A549 (cell line): ENCODE results near the gene PSMA7. TPM values are rescaled to one million over a fixed set of nuclear protein-coding genes. Genes with fewer than 3 reads are reported as not detected.

Source experiments
- ATAC-seq, 2 experiments: fragments of 200-7000 bp in 1 of 2; fragments of >200 bp in 1 of 2; cut with Nextera tagmentation in 1 of 2; cut with Tn5 transposase in 1 of 2; 3 replicates each; pipeline versions ENCODE4 v1.8.0 to v1.9.1; 2018 to 2020; ENCODE audit warnings: mild to moderate bottlenecking in 1 of 2, moderate library complexity in 1 of 2
- CTCF ChIA-PET: fragments of 300-600 bp; sonication (Branson Sonifier 250); formaldehyde crosslinking; extraction: SDS; loops from one replicate; lab custom pipeline; 2021; ENCODE audit warnings: antibody characterized with exemption, inconsistent platforms; lab: Yijun Ruan, JAX
- POLR2A ChIA-PET: fragments of 350-600 bp; formaldehyde crosslinking; extraction: SDS; loops from one replicate; lab custom pipeline; 2021; ENCODE audit warnings: antibody characterized with exemption, inconsistent platforms; lab: Yijun Ruan, JAX
- DNase-seq, 2 experiments: peaks; one replicate each; pipeline versions ENCODE4 v3.0.0 to v3.0.0-alpha.2; 2011 to 2016; ENCODE audit warnings: low read depth in 1 of 2, low spot score in 1 of 2
- FAIRE-seq: peaks from 2 replicates; lab custom pipeline; 2011; peaks lifted over from hg19 to GRCh38; lab: Jason Lieb, UNC
- H3K27ac ChIP-seq, 2 experiments: fragments of >200 bp; sonication (Bioruptor Twin); formaldehyde crosslinking; 3 replicates each; pipeline ENCODE4 v1.5.1; 2016 to 2017
- H3K4me1 ChIP-seq: fragments of >200 bp; sonication (Bioruptor Twin); formaldehyde crosslinking; 3 replicates; pipeline ENCODE4 v1.6.1; 2016
- H3K4me2 ChIP-seq: fragments of >200 bp; sonication (Bioruptor Twin); formaldehyde crosslinking; 3 replicates; pipeline ENCODE4 v1.6.1; 2016
- H3K4me3 ChIP-seq: fragments of >200 bp; sonication (Bioruptor Twin); formaldehyde crosslinking; 3 replicates; pipeline ENCODE4 v1.5.1; 2016
- H3K9me3 ChIP-seq: fragments of >200 bp; sonication (Bioruptor Twin); formaldehyde crosslinking; 3 replicates; pipeline ENCODE4 v1.6.1; 2016
- BCL3 ChIP-seq: fragments of >200 bp; sonication (Bioruptor Twin); formaldehyde crosslinking; IDR thresholded peaks from 3 replicates; pipeline ENCODE4 v1.6.1; 2016
- CBX2 ChIP-seq: fragments of 200-600 bp; sonication (generic); IDR thresholded peaks from 2 replicates; pipeline ENCODE4 v1.6.1; 2016; ENCODE audit warnings: low read depth, mild to moderate bottlenecking, borderline replicate concordance
- CBX8 ChIP-seq: fragments of 200-600 bp; sonication (generic); IDR thresholded peaks from 2 replicates; pipeline ENCODE4 v1.6.1; 2016
- FOSL2 ChIP-seq, 2 experiments: fragments of 450-650 bp in 1 of 2; fragments of >200 bp in 1 of 2; sonication (Bioruptor Twin) in 1 of 2; formaldehyde crosslinking; IDR thresholded peaks; 2 replicates each; pipeline versions ENCODE4 v1.5.0 to v1.6.1; 2016 to 2020; ENCODE audit warnings: mild to moderate bottlenecking in 1 of 2, moderate library complexity in 1 of 2
- FOXS1 ChIP-seq: fragments of 250-450 bp; sonication (Bioruptor Pico); IDR thresholded peaks from 2 replicates; pipeline ENCODE4 v1.5.0; 2020; ENCODE audit warnings: mild to moderate bottlenecking, moderate library complexity
- GATA3 ChIP-seq: IDR thresholded peaks from 2 replicates; pipeline ENCODE4 v1.6.1; 2012; ENCODE audit warnings: borderline replicate concordance
- HES2 ChIP-seq: fragments of >200 bp; sonication (Bioruptor Twin); formaldehyde crosslinking; IDR thresholded peaks from 2 replicates; pipeline ENCODE4 v1.6.1; 2016
- HEYL ChIP-seq: fragments of 250-450 bp; sonication (Bioruptor Pico); IDR thresholded peaks from 2 replicates; pipeline ENCODE4 v1.8.0; 2021; ENCODE audit warnings: mild to moderate bottlenecking, moderate library complexity
- HOXA7 ChIP-seq: fragments of 250-450 bp; sonication (Bioruptor Pico); IDR thresholded peaks from 2 replicates; pipeline ENCODE4 v1.5.0; 2020; ENCODE audit warnings: mild to moderate bottlenecking, moderate library complexity
- HOXB5 ChIP-seq: fragments of 250-450 bp; sonication (Bioruptor Pico); IDR thresholded peaks from 2 replicates; pipeline ENCODE4 v1.5.0; 2020; ENCODE audit warnings: mild to moderate bottlenecking, moderate library complexity
- KDM1A ChIP-seq: fragments of 200-600 bp; sonication (generic); IDR thresholded peaks from 2 replicates; pipeline ENCODE4 v1.6.1; 2016; ENCODE audit warnings: low read depth, mild to moderate bottlenecking
- MAX ChIP-seq: IDR thresholded peaks from 2 replicates; pipeline ENCODE4 v1.6.1; 2012
- MAZ ChIP-seq: fragments of 150-350 bp; IDR thresholded peaks from 2 replicates; pipeline ENCODE4 v1.6.1; 2014; ENCODE audit warnings: antibody characterized with exemption, low read depth, low read length, borderline replicate concordance
- NFE2L2 ChIP-seq: fragments of 150-350 bp; conservative IDR thresholded peaks from 2 replicates; pipeline ENCODE4 v1.6.1; 2014; ENCODE audit warnings: low read length
- NPAS2 ChIP-seq: fragments of 250-450 bp; sonication (Bioruptor Pico); IDR thresholded peaks from 2 replicates; pipeline ENCODE4 v1.8.0; 2022; ENCODE audit warnings: mild to moderate bottlenecking, moderate library complexity, borderline replicate concordance
- PHF8 ChIP-seq: fragments of 200-600 bp; sonication (generic); IDR thresholded peaks from 2 replicates; pipeline ENCODE4 v1.6.1; 2016; ENCODE audit warnings: low read depth, mild to moderate bottlenecking, antibody characterized with exemption, moderate library complexity, borderline replicate concordance
- RAD21 ChIP-seq, 2 experiments: fragments of >200 bp in 1 of 2; sonication (Bioruptor Twin) in 1 of 2; formaldehyde crosslinking in 1 of 2; IDR thresholded peaks in 1 of 2; conservative IDR thresholded peaks in 1 of 2; 2 replicates in 1 of 2; 3 replicates in 1 of 2; pipeline ENCODE4 v1.6.1; 2012 to 2018; ENCODE audit warnings: inconsistent platforms in 1 of 2
- RARB ChIP-seq: fragments of 250-450 bp; sonication (Bioruptor Pico); IDR thresholded peaks from 2 replicates; pipeline ENCODE4 v1.8.0; 2021; ENCODE audit warnings: mild to moderate bottlenecking, moderate library complexity
- REST ChIP-seq: fragments of 200-600 bp; sonication (generic); IDR thresholded peaks from 2 replicates; pipeline ENCODE4 v1.6.1; 2016; ENCODE audit warnings: antibody characterized with exemption, mild to moderate bottlenecking, moderate library complexity
- RFX5 ChIP-seq: fragments of 450-650 bp; IDR thresholded peaks from 2 replicates; pipeline ENCODE4 v1.7.1; 2014; ENCODE audit warnings: antibody characterized with exemption, mild to moderate bottlenecking, moderate library complexity
- RNF2 ChIP-seq: fragments of 200-600 bp; sonication (generic); IDR thresholded peaks from 2 replicates; pipeline ENCODE4 v1.6.1; 2016; ENCODE audit warnings: low read depth, mild to moderate bottlenecking, antibody characterized with exemption, moderate library complexity, borderline replicate concordance
- TFCP2L1 ChIP-seq: fragments of 250-450 bp; sonication (Bioruptor Pico); IDR thresholded peaks from 2 replicates; pipeline ENCODE4 v1.5.0; 2021; ENCODE audit warnings: mild to moderate bottlenecking
- USF2 ChIP-seq: fragments of 450-650 bp; IDR thresholded peaks from 2 replicates; pipeline ENCODE4 v1.6.1; 2014; ENCODE audit warnings: antibody characterized with exemption
- ZC3H11A ChIP-seq: fragments of 450-650 bp; IDR thresholded peaks from 2 replicates; pipeline ENCODE4 v1.6.1; 2014; ENCODE audit warnings: antibody characterized with exemption, mild to moderate bottlenecking
- WGBS: methylation state at CpG from one replicate; pipeline ENCODE4 v1.1.6; 2017; ENCODE audit errors: missing lambda C conversion rate; 5-methylcytosine and 5-hydroxymethylcytosine counted together
- polyA plus RNA-seq, 4 experiments: library from polyadenylated mRNA; depleted of rRNA in 3 of 4; stranded (reverse); fragments of >200 nt; fragmentation: RNase III in 1 of 4; extraction: RNeasy Plus Mini Kit Qiagen cat#74134 plus additional on column Dnase treatment in 1 of 4; gene quantifications; 2 replicates in 3 of 4; 3 replicates in 1 of 4; pipeline ENCODE4 v1.2.3, GENCODE V29; 2011 to 2017
- TF ChIP-seq, protein P1 (sequence below): fragments of 250-450 bp; sonication (Bioruptor Pico); IDR thresholded peaks from 2 replicates; pipeline ENCODE4 v1.5.0; 2020; ENCODE audit warnings: low read depth, mild to moderate bottlenecking, moderate library complexity

Gene PSMA7
- polyA plus RNA-seq, 2 of the 4 experiments (the other 2 are of a cell fraction), result 511 to 562 TPM

- ChIA-PET CTCF (interaction anchor here (1.2 kb wide), 1 partner anchor 159 kb away, joined by 4 read pairs; no protein-coding TSS in a partner anchor), POLR2A (no interaction called here)
- TF ChIP-seq ZC3H11A (no peak), REST (no peak), RARB (no peak), RAD21 (conservative IDR thresholded peaks at IDR 0.05 in 1 of 2, IDR thresholded peaks at IDR 0.05 in 1 of 2) (no peak), PHF8 (no peak), HOXB5 (no peak), TFCP2L1 (CRISPR knock-in tag) (no peak), BCL3 (no peak), MAZ (no peak), NFE2L2 (no peak), RNF2 (no peak), NPAS2 (no peak), HEYL (CRISPR knock-in tag) (no peak), HOXA7 (CRISPR knock-in tag) (no peak), MAX (no peak), KDM1A (no peak)
- TF ChIP-seq, protein P1, sequence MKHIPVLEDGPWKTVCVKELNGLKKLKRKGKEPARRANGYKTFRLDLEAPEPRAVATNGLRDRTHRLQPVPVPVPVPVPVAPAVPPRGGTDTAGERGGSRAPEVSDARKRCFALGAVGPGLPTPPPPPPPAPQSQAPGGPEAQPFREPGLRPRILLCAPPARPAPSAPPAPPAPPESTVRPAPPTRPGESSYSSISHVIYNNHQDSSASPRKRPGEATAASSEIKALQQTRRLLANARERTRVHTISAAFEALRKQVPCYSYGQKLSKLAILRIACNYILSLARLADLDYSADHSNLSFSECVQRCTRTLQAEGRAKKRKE (CRISPR knock-in tag), result no peak
- H3K4me2 ChIP-seq, result no peak overlapping the region
- ATAC-seq (no peak), FAIRE-seq (no peak), DNase-seq (no peak)
- H3K4me3 ChIP-seq, result no peak overlapping the region
- no peak overlapping the region for H3K27ac ChIP-seq
- 96% methylated on average over 23 of the region's 23 CpGs for WGBS
- no peaks in the 10 kb centered on the region for H3K4me1 ChIP-seq
- H3K9me3 ChIP-seq, result no peaks in the 10 kb centered on the region
Measured at GRCh38 chr20:62168890-62169435, 25.8 kb upstream of the PSMA7 start.

GRCh38 chr20:62168061-62168460, 24.9 kb upstream of the PSMA7 start:
- Histone ChIP-seq H3K4me1 (no peaks in the 10 kb centered on the region), H3K9me3 (no peaks in the 10 kb centered on the region), H3K4me2 (no peak overlapping the region), H3K4me3 (no peak overlapping the region), H3K27ac (no peak overlapping the region)
- POLR2A ChIA-PET, result no interaction called here
- CTCF ChIA-PET, result interaction anchor here (0.6 to 1.2 kb wide), 4 partner anchors 12 to 159 kb away, joined by 3 to 4 read pairs (median 4); no protein-coding TSS in a partner anchor
- WGBS, result 80% methylated on average over 4 of the region's 4 CpGs
- DNase-seq (no peak), FAIRE-seq (no peak), ATAC-seq (no peak)
- TF ChIP-seq REST (no peak), FOSL2 (IDR thresholded peaks at IDR 0.05) (no peak), FOSL2 (CRISPR knock-in tag; IDR thresholded peaks at IDR 0.05) (no peak), RFX5 (no peak), CBX2 (no peak), ZC3H11A (no peak), GATA3 (no peak), FOXS1 (CRISPR knock-in tag) (no peak), USF2 (no peak), MAZ (no peak), CBX8 (no peak), HES2 (no peak)
